SW480 (cell line): ENCODE data around the gene RABL3.
"Not testable (repeated sequence)": the region's sequence is repeated elsewhere in the genome, so short reads cannot be mapped to it uniquely, and the experiment has no call there.

Experiments used
- DNase-seq: peaks from one replicate; pipeline ENCODE4 v3.0.0-alpha.2; 2016; ENCODE audit warnings: low spot score

Gene RABL3

DNA sequence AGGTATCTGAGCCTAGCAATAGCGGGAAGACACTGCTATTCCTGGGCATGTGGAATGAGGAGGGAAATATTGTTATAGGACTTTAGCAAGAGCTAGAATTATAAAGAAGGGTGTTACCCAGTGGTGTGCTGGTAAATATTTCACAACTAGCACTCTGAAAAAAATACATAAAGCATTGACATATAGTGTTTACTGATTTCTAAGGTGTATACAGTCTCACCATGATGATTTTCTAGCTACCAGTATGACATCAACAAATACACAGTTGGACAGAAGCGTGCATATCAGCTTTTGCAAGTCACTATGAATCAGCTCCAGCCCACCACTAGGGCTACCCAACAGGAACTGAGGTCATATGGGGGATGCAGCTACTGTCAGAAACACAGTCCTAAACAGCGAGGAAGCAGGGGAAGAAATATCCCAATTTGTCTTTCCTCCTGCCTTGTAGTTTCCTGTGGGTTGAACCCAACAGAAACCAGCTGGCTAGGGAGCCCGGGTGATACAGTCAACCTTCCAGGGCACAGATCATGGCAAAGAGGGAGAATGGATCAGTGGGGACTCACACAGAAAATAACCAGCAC is 99.9 kb downstream of the RABL3 start:
- no peak for DNase-seq

GRCh38 chr3:120641696-120642246 is 100.5 kb downstream of the RABL3 start:
- no peak for DNase-seq

GRCh38 chr3:120640231-120640630 is 102.1 kb downstream of the RABL3 start:
- DNase-seq = no peak

DNA sequence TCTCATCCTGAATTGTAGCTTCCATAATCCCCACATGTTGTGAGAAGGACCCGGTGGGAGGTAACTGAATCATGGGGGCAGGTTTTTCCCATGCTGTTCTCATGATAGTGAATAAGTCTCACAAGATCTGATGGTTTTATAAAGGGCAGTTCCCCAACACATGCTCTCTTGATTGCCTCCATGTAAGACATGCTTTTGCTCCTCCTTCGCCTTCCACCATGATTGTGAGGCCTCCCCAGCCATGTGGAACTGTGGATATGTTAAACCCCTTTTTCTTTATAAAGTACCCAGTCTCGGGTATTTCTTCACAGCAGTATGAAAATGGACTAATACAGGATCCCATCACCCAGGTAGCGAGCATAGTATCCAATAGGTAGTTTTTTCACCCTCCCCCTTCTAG is 103.5 kb downstream of the RABL3 start:
- not testable (repeated sequence) for DNase-seq

- DNase-seq = no peak
These were observed 104.3 kb downstream of the RABL3 start for GRCh38 chr3:120637851-120638559.

DNA sequence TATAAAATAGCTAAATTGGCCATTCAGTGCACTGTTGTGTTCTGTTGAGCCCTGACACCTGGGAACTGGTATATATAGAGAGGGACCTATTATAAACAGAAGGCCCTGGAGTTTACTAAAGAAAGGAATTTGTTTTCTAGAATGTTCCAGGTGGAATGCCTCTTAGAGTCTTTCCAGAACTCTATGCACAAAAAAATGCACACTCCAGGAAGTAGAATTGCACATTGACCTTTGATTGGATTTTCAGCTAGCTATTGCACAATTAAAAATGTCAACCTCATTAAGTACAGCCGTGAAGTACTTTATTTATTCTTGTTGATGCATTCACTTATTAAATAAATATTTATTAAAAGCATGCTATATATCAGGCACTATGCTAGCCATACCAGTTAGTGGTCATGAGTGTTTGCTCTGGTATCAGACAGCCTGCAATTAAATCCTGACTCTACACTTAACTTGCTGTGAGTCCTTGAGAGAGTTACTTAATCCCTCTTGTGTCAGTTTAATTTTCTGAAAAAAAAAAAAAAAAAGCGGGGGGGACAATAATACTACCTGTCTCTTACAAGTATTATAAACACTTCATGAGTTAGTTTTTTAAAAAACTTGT is 105.4 kb downstream of the RABL3 start:
- DNase-seq = no peak
